ENCODE results near the gene ZDHHC13.
"Not testable (repeated sequence)": the region's sequence is repeated elsewhere in the genome, so short reads cannot be mapped to it uniquely, and the experiment has no call there.

ZDHHC13 gene

GRCh38 chr11:19122960-19123615, 6.1 kb downstream of the ZDHHC13 start:
- TF ChIP-seq CTCF (IDR thresholded peaks at IDR 0.05; ENCODE audit: low read length): no peak
- no peak for TF ChIP-seq EZH2 (IDR thresholded peaks at IDR 0.05; ENCODE audit: borderline replicate concordance, low read length)
- Histone ChIP-seq H3K79me2 (ENCODE audit: insufficient read depth, low read length) (peaks cover 30% of the 10 kb centered on the region), H3K9me2 (ENCODE audit: low read depth, low read length) (no peaks in the 10 kb centered on the region)

GRCh38 chr11:19126562-19127325, 9.8 kb downstream of the ZDHHC13 start:
- H3K4me3 ChIP-seq (ENCODE audit: low read depth, low read length, poor library complexity, severe bottlenecking); H3K4me1 ChIP-seq (ENCODE audit: insufficient read depth, low read length, severe bottlenecking); H3K9me2 ChIP-seq (ENCODE audit: low read depth, low read length); H3K27me3 ChIP-seq (ENCODE audit: insufficient read depth, low read length); H3K9me3 ChIP-seq (ENCODE audit: low read length); H3K9ac ChIP-seq (ENCODE audit: low read length); H3K27ac ChIP-seq (ENCODE audit: low read depth, low read length, poor library complexity, severe bottlenecking); H2AFZ ChIP-seq (ENCODE audit: low read length); H3K4me2 ChIP-seq (ENCODE audit: low read length); H3F3A ChIP-seq (ENCODE audit: insufficient read depth, low read length); H4K20me1 ChIP-seq (ENCODE audit: insufficient read depth, low read length): not testable (repeated sequence)
- H3K79me2 ChIP-seq (ENCODE audit: insufficient read depth, low read length): peaks cover 24% of the 10 kb centered on the region
- peaks cover 56% of the 10 kb centered on the region for H3K36me3 ChIP-seq (ENCODE audit: insufficient read depth, low read length)

More at GRCh38 chr11:19122960-19123615, 6.1 kb downstream of the ZDHHC13 start:
- Histone ChIP-seq H3K27ac (ENCODE audit: low read depth, low read length, poor library complexity, severe bottlenecking) (no peak overlapping the region), H3F3A (ENCODE audit: insufficient read depth, low read length) (no peaks in the 10 kb centered on the region), H3K36me3 (ENCODE audit: insufficient read depth, low read length) (peaks cover 59% of the 10 kb centered on the region), H3K4me3 (ENCODE audit: low read depth, low read length, poor library complexity, severe bottlenecking) (no peak overlapping the region), H3K9ac (ENCODE audit: low read length) (no peak overlapping the region), H3K9me3 (ENCODE audit: low read length) (no peaks in the 10 kb centered on the region), H3K4me2 (ENCODE audit: low read length) (no peak overlapping the region), H2AFZ (ENCODE audit: low read length) (no peak overlapping the region), H4K20me1 (ENCODE audit: insufficient read depth, low read length) (no peaks in the 10 kb centered on the region; the same call in 1 of the 2 replicates), H3K4me1 (ENCODE audit: insufficient read depth, low read length, severe bottlenecking) (peaks cover 15% of the 10 kb centered on the region), H3K27me3 (ENCODE audit: insufficient read depth, low read length) (no peaks in the 10 kb centered on the region)

- Histone ChIP-seq H3K9me3 (ENCODE audit: low read length) (peaks cover 5% of the 10 kb centered on the region; the same call in 1 of the 2 replicates), H3K27me3 (ENCODE audit: insufficient read depth, low read length) (no peaks in the 10 kb centered on the region), H3K9ac (ENCODE audit: low read length) (no peak overlapping the region), H4K20me1 (ENCODE audit: insufficient read depth, low read length) (no peaks in the 10 kb centered on the region), H2AFZ (ENCODE audit: low read length) (no peak overlapping the region), H3K4me3 (ENCODE audit: low read depth, low read length, poor library complexity, severe bottlenecking) (no peak overlapping the region), H3K9me2 (ENCODE audit: low read depth, low read length) (no peaks in the 10 kb centered on the region), H3K79me2 (ENCODE audit: insufficient read depth, low read length) (peaks cover 7% of the 10 kb centered on the region), H3K36me3 (ENCODE audit: insufficient read depth, low read length) (peaks cover 32% of the 10 kb centered on the region), H3K4me2 (ENCODE audit: low read length) (no peak overlapping the region), H3F3A (ENCODE audit: insufficient read depth, low read length) (no peaks in the 10 kb centered on the region), H3K4me1 (ENCODE audit: insufficient read depth, low read length, severe bottlenecking) (no peaks in the 10 kb centered on the region), H3K27ac (ENCODE audit: low read depth, low read length, poor library complexity, severe bottlenecking) (no peak overlapping the region)
- TF ChIP-seq EZH2 (IDR thresholded peaks at IDR 0.05; ENCODE audit: borderline replicate concordance, low read length): no peak
These were observed 17.0 kb downstream of the ZDHHC13 start for GRCh38 chr11:19134004-19134403.

GRCh38 chr11:19136884-19137283, 19.9 kb downstream of the ZDHHC13 start:
- not testable (repeated sequence) for H3K4me2 ChIP-seq (ENCODE audit: low read length); H3K9me2 ChIP-seq (ENCODE audit: low read depth, low read length); H3K4me3 ChIP-seq (ENCODE audit: low read depth, low read length, poor library complexity, severe bottlenecking); H3K27me3 ChIP-seq (ENCODE audit: insufficient read depth, low read length); H4K20me1 ChIP-seq (ENCODE audit: insufficient read depth, low read length); H3F3A ChIP-seq (ENCODE audit: insufficient read depth, low read length); H3K27ac ChIP-seq (ENCODE audit: low read depth, low read length, poor library complexity, severe bottlenecking); H2AFZ ChIP-seq (ENCODE audit: low read length); H3K9ac ChIP-seq (ENCODE audit: low read length); H3K9me3 ChIP-seq (ENCODE audit: low read length); H3K79me2 ChIP-seq (ENCODE audit: insufficient read depth, low read length); H3K4me1 ChIP-seq (ENCODE audit: insufficient read depth, low read length, severe bottlenecking)
- H3K36me3 ChIP-seq (ENCODE audit: insufficient read depth, low read length): peaks cover 19% of the 10 kb centered on the region

Data from OCI-LY1 (cell line).